OCI-LY1 (cell line): ENCODE results near the gene RTRAF.

Experiments
- EZH2 ChIP-seq: fragments of 200-600 bp; sonication (generic), shearing (Covaris generic); IDR thresholded peaks from 2 replicates; pipeline ENCODE4 v1.8.0; 2017; ENCODE audit warnings: borderline replicate concordance, mixed run types, mild to moderate bottlenecking, antibody characterized with exemption, low read length, moderate library complexity, mixed read lengths
- TF ChIP-seq, protein P1 (sequence below): fragments of 200-600 bp; sonication (generic), shearing (Covaris generic); IDR thresholded peaks from 2 replicates; pipeline ENCODE4 v1.5.1; 2017; ENCODE audit warnings: mild to moderate bottlenecking, antibody characterized with exemption, low read length, moderate library complexity, mixed read lengths

DNA sequence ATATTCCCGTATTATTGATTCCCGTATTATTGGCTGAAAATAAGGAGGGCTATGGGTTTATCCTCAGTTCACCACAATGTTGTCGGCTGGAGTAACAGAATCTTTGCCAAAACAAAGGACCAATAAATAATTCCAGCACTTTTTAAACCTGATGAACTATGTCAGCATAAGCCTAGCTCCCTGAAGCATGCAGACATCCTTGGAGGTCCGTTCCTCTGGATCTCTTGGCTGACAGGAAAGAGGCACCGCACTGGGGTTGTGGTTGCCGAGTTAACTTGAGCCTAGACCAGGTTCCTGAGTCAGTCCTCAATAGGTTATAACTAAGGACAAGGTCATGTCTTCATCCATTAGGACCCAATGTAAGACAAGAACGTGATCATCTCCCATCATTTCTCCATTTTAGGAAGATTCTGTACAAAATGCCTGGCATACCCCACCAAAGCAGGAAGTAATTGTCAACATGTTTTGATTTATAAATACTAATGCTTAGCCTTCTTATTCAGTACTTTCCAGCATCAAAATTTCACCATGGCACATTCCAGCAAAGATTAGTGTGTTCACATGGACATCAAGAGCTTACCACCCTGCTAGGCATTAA is 43.0 kb downstream of the RTRAF start:
- TF ChIP-seq EZH2: no peak
- TF ChIP-seq, protein P1, sequence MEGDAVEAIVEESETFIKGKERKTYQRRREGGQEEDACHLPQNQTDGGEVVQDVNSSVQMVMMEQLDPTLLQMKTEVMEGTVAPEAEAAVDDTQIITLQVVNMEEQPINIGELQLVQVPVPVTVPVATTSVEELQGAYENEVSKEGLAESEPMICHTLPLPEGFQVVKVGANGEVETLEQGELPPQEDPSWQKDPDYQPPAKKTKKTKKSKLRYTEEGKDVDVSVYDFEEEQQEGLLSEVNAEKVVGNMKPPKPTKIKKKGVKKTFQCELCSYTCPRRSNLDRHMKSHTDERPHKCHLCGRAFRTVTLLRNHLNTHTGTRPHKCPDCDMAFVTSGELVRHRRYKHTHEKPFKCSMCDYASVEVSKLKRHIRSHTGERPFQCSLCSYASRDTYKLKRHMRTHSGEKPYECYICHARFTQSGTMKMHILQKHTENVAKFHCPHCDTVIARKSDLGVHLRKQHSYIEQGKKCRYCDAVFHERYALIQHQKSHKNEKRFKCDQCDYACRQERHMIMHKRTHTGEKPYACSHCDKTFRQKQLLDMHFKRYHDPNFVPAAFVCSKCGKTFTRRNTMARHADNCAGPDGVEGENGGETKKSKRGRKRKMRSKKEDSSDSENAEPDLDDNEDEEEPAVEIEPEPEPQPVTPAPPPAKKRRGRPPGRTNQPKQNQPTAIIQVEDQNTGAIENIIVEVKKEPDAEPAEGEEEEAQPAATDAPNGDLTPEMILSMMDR: no peak
